GM12801 (cell line): Measurements from ENCODE around the gene TEX9.

Source experiments
- CTCF ChIP-seq: IDR thresholded peaks from one replicate; pipeline ENCODE4 v1.5.1; 2011; ENCODE audit warnings: control low read depth; ENCODE audit not compliant: insufficient read length; ENCODE audit errors: extremely low read depth

Gene TEX9

DNA sequence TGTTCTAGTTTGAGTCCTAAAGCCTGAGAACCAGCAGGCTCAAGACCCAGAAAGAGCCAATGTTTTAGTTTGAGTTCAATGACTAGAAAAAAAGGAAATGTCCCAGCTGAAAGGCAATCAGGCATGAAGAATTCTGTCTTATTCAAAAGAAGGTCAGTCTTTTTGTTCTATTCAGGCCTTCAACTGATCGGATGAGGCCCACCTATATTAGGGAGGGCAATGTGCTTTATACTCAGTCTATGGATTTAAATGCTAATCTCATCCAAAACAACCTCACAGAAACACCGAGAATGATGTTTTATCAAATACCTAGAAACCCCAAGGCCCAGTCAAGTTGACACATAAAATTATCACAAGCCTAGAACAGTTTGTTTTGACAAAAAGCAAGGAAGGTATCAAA is 95.7 kb downstream of the TEX9 start:
- no peak for TF ChIP-seq CTCF

DNA sequence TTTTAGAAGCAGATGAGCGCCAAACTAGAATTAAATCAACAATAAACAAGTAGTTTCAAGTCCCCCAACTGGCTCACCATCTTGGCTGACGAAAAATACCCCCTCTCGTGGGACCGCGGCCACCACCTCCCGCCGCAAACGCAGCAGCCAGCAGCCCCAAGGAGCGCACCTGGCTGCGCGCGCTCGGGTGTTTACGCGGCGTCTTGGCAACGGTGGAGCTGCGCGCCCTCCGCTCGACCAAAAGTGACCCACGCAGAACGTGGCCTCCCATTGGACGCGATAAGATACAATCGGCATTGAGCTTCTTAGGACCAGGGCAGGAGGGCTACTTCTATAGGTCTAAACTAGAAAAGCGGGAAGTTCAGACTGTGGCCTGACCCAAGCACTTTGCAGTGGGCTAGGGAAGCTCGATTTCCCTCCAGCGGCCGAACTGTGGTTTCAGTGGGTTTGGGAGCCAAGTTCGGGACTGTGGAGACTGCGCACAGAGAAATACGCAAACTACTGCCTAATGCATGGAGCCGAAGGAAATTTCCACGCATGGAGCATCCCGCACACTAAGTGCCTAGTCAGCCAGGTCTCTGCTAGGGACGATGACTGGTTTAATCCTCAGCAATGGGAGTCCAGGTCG is 99.8 kb downstream of the TEX9 start, which contains the start of gene MNS1:
Gene MNS1 (minus strand): TSS at position 245 of the 628 bp plus-strand sequence. CDS start 165 bp downstream, at position 80.
- TF ChIP-seq CTCF: no peak

- no peak for TF ChIP-seq CTCF
These were observed 102.4 kb downstream of the TEX9 start for GRCh38 chr15:56467616-56468015.

- no peak for TF ChIP-seq CTCF
These were observed 103.2 kb downstream of the TEX9 start for GRCh38 chr15:56468401-56468800.

DNA sequence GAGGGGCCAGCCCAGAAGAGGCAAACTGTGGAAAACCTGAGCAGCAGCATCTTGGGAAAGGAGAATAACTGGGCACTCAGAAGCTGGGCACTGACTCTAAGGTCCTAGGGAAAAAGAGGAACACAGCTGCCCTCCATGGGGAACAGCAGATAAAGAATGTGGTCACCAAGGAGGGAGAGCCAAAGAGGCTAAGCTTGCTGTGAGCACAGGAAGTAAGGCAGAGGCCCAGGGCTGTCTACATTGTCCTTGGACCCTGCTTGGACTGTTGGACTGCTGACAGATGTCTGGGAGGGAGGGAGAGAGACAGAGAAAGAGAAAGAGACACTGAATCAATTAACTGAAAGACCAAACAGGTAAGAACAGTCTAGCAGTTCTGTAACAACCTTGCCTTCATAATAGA is 104.3 kb downstream of the TEX9 start:
- no peak for TF ChIP-seq CTCF

- no peak for TF ChIP-seq CTCF
These were observed 106.3 kb downstream of the TEX9 start for GRCh38 chr15:56471440-56472069.

- TF ChIP-seq CTCF: no peak
These were observed 107.1 kb downstream of the TEX9 start for GRCh38 chr15:56472278-56472677.
